GM23248 (cell line): ENCODE results near the gene ATG13. TPM values are rescaled to one million over a fixed set of nuclear protein-coding genes. Genes with fewer than 3 reads are reported as not detected.

Source experiments
- DNase-seq: peaks from one replicate; pipeline ENCODE4 v3.0.0-alpha.2; 2015
- H2AFZ ChIP-seq: fragments of 200-600 bp; sonication (generic); 2 replicates; pipeline ENCODE4 v1.6.1; 2016; ENCODE audit warnings: antibody characterized with exemption
- H3F3A ChIP-seq: fragments of 200-600 bp; sonication (generic); 2 replicates; pipeline ENCODE4 v1.6.1; 2016; ENCODE audit warnings: mild to moderate bottlenecking, antibody characterized with exemption, mixed run types; ENCODE audit not compliant: insufficient read depth
- H3K27ac ChIP-seq: fragments of 200-600 bp; sonication (generic); 2 replicates; pipeline ENCODE4 v1.5.1; 2016; ENCODE audit warnings: mild to moderate bottlenecking
- H3K27me3 ChIP-seq: fragments of 200-600 bp; sonication (generic); replicated peaks from 2 replicates; pipeline ENCODE4 v1.6.1; 2016; ENCODE audit warnings: mild to moderate bottlenecking; ENCODE audit not compliant: insufficient read depth
- H3K36me3 ChIP-seq: fragments of 200-600 bp; sonication (generic); 2 replicates; pipeline ENCODE4 v1.6.1; 2016; ENCODE audit warnings: low read depth, mild to moderate bottlenecking
- H3K4me1 ChIP-seq: fragments of 200-600 bp; sonication (generic); 2 replicates; pipeline ENCODE4 v1.6.1; 2016; ENCODE audit warnings: mild to moderate bottlenecking; ENCODE audit not compliant: insufficient read depth
- H3K4me2 ChIP-seq: fragments of 200-600 bp; sonication (generic); one replicate; pipeline ENCODE4 v1.6.1; 2016; ENCODE audit warnings: mild to moderate bottlenecking; ENCODE audit not compliant: unreplicated experiment
- H3K4me3 ChIP-seq: fragments of 200-600 bp; sonication (generic); 2 replicates; pipeline ENCODE4 v1.5.1; 2016; ENCODE audit warnings: mild to moderate bottlenecking
- H3K79me2 ChIP-seq: fragments of 200-600 bp; sonication (generic); 2 replicates; pipeline ENCODE4 v1.6.1; 2016; ENCODE audit warnings: mild to moderate bottlenecking; ENCODE audit not compliant: insufficient read depth
- H3K9ac ChIP-seq: fragments of 200-600 bp; sonication (generic); 2 replicates; pipeline ENCODE4 v1.6.1; 2016; ENCODE audit warnings: mild to moderate bottlenecking
- H3K9me2 ChIP-seq: fragments of 200-600 bp; sonication (generic); 2 replicates; pipeline ENCODE4 v1.6.1; 2016; ENCODE audit warnings: mixed run types, mild to moderate bottlenecking, moderate library complexity; ENCODE audit not compliant: insufficient read depth
- H3K9me3 ChIP-seq: fragments of 200-600 bp; sonication (generic); one replicate; pipeline ENCODE4 v1.6.1; 2017; ENCODE audit warnings: low read depth
- H4K20me1 ChIP-seq: fragments of 200-600 bp; sonication (generic); 2 replicates; pipeline ENCODE4 v1.6.0; 2016; ENCODE audit not compliant: insufficient read depth
- EZH2 ChIP-seq: fragments of 200-600 bp; sonication (generic); IDR thresholded peaks from 2 replicates; pipeline ENCODE4 v1.6.1; 2018; ENCODE audit warnings: antibody characterized with exemption, mild to moderate bottlenecking; ENCODE audit not compliant: insufficient read depth, poor library complexity, severe bottlenecking
- EZH2phosphoT487 ChIP-seq: fragments of 200-600 bp; sonication (generic); IDR thresholded peaks from 2 replicates; pipeline ENCODE4 v1.6.1; 2018; ENCODE audit warnings: antibody characterized with exemption, moderate library complexity, mild to moderate bottlenecking, low read depth; ENCODE audit not compliant: insufficient read depth
- WGBS, 2 experiments: methylation state at CpG; one replicate each; pipeline ENCODE4 v1.1.6; 2015 to 2017; ENCODE audit warnings: low lambda C conversion rate in 2 of 2, low coverage in 1 of 2; ENCODE audit errors: missing lambda C conversion rate in 2 of 2; 5-methylcytosine and 5-hydroxymethylcytosine counted together
- in situ Hi-C: fragments of 300-500 bp; cut with MboI; formaldehyde crosslinking; loops from 2 replicates; pipeline ENCODE4 v1.15.0; 2020
- polyA plus RNA-seq: library from polyadenylated mRNA; unstranded; fragments of >200 nt; fragmentation: Nextera tagmentation; extraction: Ambion mirVana; gene quantifications from 2 replicates; pipeline ENCODE4 v1.2.1, GENCODE V29; 2016
- total RNA-seq: library from RNA; depleted of rRNA; stranded (reverse); fragments of >200 nt; shearing (Covaris generic); gene quantifications from 2 replicates; pipeline ENCODE4 v1.2.3, GENCODE V29; 2014

The ATG13 gene
- total and polyA plus RNA-seq, 2 experiments from 2014 or later: 55.1 to 118 TPM

GRCh38 chr11:46628961-46629360 is 11.6 kb downstream of the ATG13 start:
- H3K27me3 ChIP-seq: no peaks in the 10 kb centered on the region
- in situ Hi-C loops: no loop called here
- no peak overlapping the region for H3K27ac ChIP-seq
- no peaks in the 10 kb centered on the region for H4K20me1 ChIP-seq
- peaks cover 34% of the 10 kb centered on the region for H3K36me3 ChIP-seq
- TF ChIP-seq EZH2: no peak
- no peak for TF ChIP-seq EZH2phosphoT487
- no peak overlapping the region for H3K9ac ChIP-seq
- H3K4me1 ChIP-seq: no peaks in the 10 kb centered on the region
- no peak overlapping the region for H3K4me3 ChIP-seq
- H3K9me3 ChIP-seq: no peaks in the 10 kb centered on the region
- no peak overlapping the region for H2AFZ ChIP-seq
- peaks cover 91% of the 10 kb centered on the region for H3K79me2 ChIP-seq
- DNase-seq: no peak
- 97 to 99% methylated on average over 6 of the region's 6 CpGs for WGBS, 2 experiments
- no peaks in the 10 kb centered on the region for H3F3A ChIP-seq
- no peak overlapping the region for H3K4me2 ChIP-seq
- no peaks in the 10 kb centered on the region for H3K9me2 ChIP-seq

- no peak overlapping the region for H3K27ac ChIP-seq
- H3K9ac ChIP-seq: no peak overlapping the region
- H3K4me2 ChIP-seq: no peak overlapping the region
- no peak overlapping the region for H2AFZ ChIP-seq
- no peaks in the 10 kb centered on the region for H3K9me3 ChIP-seq
- TF ChIP-seq EZH2phosphoT487 (no peak), EZH2 (no peak)
- peaks cover 25% of the 10 kb centered on the region for H3K36me3 ChIP-seq
- WGBS, 2 experiments: 97 to 100% methylated on average over 1 of the region's 1 CpG
- no peaks in the 10 kb centered on the region for H3K27me3 ChIP-seq
- H3F3A ChIP-seq: no peaks in the 10 kb centered on the region
- no peak overlapping the region for H3K4me3 ChIP-seq
- H3K9me2 ChIP-seq: no peaks in the 10 kb centered on the region
- H3K4me1 ChIP-seq: no peaks in the 10 kb centered on the region
- DNase-seq: no peak
- in situ Hi-C loops: no loop called here
- H4K20me1 ChIP-seq: no peaks in the 10 kb centered on the region
- H3K79me2 ChIP-seq: peaks cover 88% of the 10 kb centered on the region
Observed at GRCh38 chr11:46630237-46630636, 12.9 kb downstream of the ATG13 start.

GRCh38 chr11:46631676-46632075 is 14.3 kb downstream of the ATG13 start:
- no peaks in the 10 kb centered on the region for H3K27me3 ChIP-seq
- no peak overlapping the region for H3K27ac ChIP-seq
- H3K9me2 ChIP-seq: no peaks in the 10 kb centered on the region
- peaks cover 88% of the 10 kb centered on the region for H3K79me2 ChIP-seq
- no peaks in the 10 kb centered on the region for H4K20me1 ChIP-seq
- no peaks in the 10 kb centered on the region for H3F3A ChIP-seq
- H3K4me1 ChIP-seq: no peaks in the 10 kb centered on the region
- TF ChIP-seq EZH2: no peak
- H3K9me3 ChIP-seq: no peaks in the 10 kb centered on the region
- H3K4me3 ChIP-seq: no peak overlapping the region
- H3K4me2 ChIP-seq: no peak overlapping the region
- 97 to 100% methylated on average over 2 of the region's 2 CpGs for WGBS, 2 experiments
- no peak overlapping the region for H3K9ac ChIP-seq
- peaks cover 20% of the 10 kb centered on the region for H3K36me3 ChIP-seq
- in situ Hi-C loops: no loop called here
- DNase-seq: no peak
- H2AFZ ChIP-seq: no peak overlapping the region

GRCh38 chr11:46632502-46632901 is 15.1 kb downstream of the ATG13 start:
- 97 to 100% methylated on average over 1 of the region's 1 CpG for WGBS, 2 experiments

More at GRCh38 chr11:46632502-46632901, 15.1 kb downstream of the ATG13 start:
- H3K9me2 ChIP-seq: no peaks in the 10 kb centered on the region
- H3K4me2 ChIP-seq: no peak overlapping the region
- in situ Hi-C loops: no loop called here
- peaks cover 88% of the 10 kb centered on the region for H3K79me2 ChIP-seq
- H3K9me3 ChIP-seq: no peaks in the 10 kb centered on the region
- no peak overlapping the region for H3K9ac ChIP-seq
- H4K20me1 ChIP-seq: no peaks in the 10 kb centered on the region
- DNase-seq: no peak
- no peak overlapping the region for H3K4me3 ChIP-seq
- no peak overlapping the region for H2AFZ ChIP-seq
- no peak for TF ChIP-seq EZH2phosphoT487
- no peak for TF ChIP-seq EZH2
- H3K4me1 ChIP-seq: no peaks in the 10 kb centered on the region
- H3K36me3 ChIP-seq: peaks cover 25% of the 10 kb centered on the region
- H3K27ac ChIP-seq: no peak overlapping the region
- H3F3A ChIP-seq: no peaks in the 10 kb centered on the region
- H3K27me3 ChIP-seq: no peaks in the 10 kb centered on the region
